A549 treated with AZD9567 at 1 μM for 4 hours (cell line): Measurements from ENCODE around the gene PSMD7. TPM values are rescaled to one million over a fixed set of nuclear protein-coding genes. Genes with fewer than 3 reads are reported as not detected.

Experiments used
- total RNA-seq: library from RNA; stranded (reverse); fragments of 200-300 nt; extraction: Qiagen RNA extraction; gene quantifications from 5 replicates; pipeline ENCODE4 v1.2.3, GENCODE V29; 2022; ENCODE audit not compliant: insufficient read depth

PSMD7 gene
- 132 to 244 TPM (median 136 TPM) in 5 replicates for total RNA-seq

GRCh38 chr16:74296432-74297144, at the start of gene PSMD7:
TSS of gene PSMD7 (plus strand) at chr16:74296814. CDS start at chr16:74296915, 101 bp downstream.

Other genes starting within 250 kb of the PSMD7 start
- 0.26 to 0.78 TPM (median 0.27 TPM) in 4 of 5 replicates, not detected in the other for gene NPIPB15, start 79.5 kb downstream of the PSMD7 start, total RNA-seq
- gene CLEC18B, start 124.7 kb downstream of the PSMD7 start, total RNA-seq: 0.29 to 0.46 TPM (median 0.37 TPM) in 4 of 5 replicates, not detected in the other